ENCODE measurements around the gene RUNX2.

RUNX2 gene

DNA sequence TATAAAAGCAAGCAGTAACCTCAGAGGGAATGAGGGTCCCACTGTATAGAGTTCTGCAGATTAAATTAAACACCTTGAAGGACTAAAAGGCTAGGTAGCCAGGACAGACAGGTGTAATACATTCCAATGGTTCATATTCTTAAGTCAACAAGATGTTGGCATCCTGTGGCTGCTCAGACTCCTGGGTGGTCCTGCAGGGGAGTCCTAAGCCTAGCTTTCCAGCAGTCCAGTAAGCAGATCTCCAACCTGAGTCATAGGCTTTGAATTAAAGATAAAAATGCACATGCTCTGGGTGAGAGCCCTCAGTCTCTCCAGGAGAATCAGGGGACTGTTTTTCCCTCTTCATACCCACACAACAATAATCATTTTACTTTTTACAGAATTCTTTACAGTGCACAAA, 356.9 kb downstream of the RUNX2 start:
- TF ChIP-seq MYC (IDR thresholded peaks at IDR 0.05; ENCODE audit: low read depth, low read length) (no peak), POLR2A (IDR thresholded peaks at IDR 0.05; ENCODE audit: extremely low read depth, insufficient read length) (no peak)
- TF ChIP-seq, protein P1, sequence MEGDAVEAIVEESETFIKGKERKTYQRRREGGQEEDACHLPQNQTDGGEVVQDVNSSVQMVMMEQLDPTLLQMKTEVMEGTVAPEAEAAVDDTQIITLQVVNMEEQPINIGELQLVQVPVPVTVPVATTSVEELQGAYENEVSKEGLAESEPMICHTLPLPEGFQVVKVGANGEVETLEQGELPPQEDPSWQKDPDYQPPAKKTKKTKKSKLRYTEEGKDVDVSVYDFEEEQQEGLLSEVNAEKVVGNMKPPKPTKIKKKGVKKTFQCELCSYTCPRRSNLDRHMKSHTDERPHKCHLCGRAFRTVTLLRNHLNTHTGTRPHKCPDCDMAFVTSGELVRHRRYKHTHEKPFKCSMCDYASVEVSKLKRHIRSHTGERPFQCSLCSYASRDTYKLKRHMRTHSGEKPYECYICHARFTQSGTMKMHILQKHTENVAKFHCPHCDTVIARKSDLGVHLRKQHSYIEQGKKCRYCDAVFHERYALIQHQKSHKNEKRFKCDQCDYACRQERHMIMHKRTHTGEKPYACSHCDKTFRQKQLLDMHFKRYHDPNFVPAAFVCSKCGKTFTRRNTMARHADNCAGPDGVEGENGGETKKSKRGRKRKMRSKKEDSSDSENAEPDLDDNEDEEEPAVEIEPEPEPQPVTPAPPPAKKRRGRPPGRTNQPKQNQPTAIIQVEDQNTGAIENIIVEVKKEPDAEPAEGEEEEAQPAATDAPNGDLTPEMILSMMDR (IDR thresholded peaks at IDR 0.05; ENCODE audit: low read depth, low read length), result no peak
- TF ChIP-seq, protein P2, sequence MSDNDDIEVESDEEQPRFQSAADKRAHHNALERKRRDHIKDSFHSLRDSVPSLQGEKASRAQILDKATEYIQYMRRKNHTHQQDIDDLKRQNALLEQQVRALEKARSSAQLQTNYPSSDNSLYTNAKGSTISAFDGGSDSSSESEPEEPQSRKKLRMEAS (IDR thresholded peaks at IDR 0.05; ENCODE audit: low read depth, low read length), result no peak
- no peak overlapping the region for H3K4me3 ChIP-seq (ENCODE audit: low read depth, low read length)
- no peak for DNase-seq (ENCODE audit: low read depth)

DNA sequence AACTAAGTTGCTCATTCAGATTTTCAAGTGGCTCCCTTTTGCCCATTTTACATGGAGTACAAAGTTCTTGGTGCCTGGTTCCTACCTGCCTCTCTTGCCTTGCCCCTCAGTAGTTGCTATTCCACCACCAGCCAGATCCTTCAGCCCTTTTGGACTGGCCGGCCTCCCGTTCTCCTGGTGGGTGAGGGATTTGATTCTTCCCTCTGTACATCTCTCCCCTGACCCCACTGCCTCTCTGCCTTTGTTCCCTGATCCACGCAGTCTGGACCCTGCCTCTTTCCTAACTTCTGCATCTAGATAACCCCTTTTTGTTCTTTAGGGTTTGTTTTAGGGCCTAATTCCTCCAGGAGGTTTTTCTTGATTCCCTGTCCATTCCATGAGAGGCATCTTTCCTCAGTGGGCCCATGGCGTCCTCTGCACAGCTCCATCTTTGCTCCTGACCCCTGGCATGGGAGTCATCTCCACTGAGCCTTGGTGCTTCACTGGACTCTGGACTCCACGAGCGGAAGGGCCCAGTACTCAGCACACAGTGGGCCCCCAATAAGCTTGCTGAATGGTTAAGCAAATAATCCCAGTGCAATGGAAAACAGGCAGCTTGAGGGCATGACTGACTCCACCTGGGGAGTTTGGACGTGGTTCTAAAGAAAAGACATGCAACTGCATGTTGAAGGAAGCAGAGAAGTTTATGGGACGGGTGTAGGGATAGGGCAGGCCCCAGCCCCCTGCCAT, 358.9 kb downstream of the RUNX2 start:
- TF ChIP-seq, protein P2 (IDR thresholded peaks at IDR 0.05; ENCODE audit: low read depth, low read length), result no peak
- TF ChIP-seq MYC (IDR thresholded peaks at IDR 0.05; ENCODE audit: low read depth, low read length) (no peak), POLR2A (IDR thresholded peaks at IDR 0.05; ENCODE audit: extremely low read depth, insufficient read length) (no peak)
- TF ChIP-seq, protein P1 (IDR thresholded peaks at IDR 0.05; ENCODE audit: low read depth, low read length), result no peak
- H3K4me3 ChIP-seq (ENCODE audit: low read depth, low read length), result no peak overlapping the region
- DNase-seq (ENCODE audit: low read depth), result no peak

DNA sequence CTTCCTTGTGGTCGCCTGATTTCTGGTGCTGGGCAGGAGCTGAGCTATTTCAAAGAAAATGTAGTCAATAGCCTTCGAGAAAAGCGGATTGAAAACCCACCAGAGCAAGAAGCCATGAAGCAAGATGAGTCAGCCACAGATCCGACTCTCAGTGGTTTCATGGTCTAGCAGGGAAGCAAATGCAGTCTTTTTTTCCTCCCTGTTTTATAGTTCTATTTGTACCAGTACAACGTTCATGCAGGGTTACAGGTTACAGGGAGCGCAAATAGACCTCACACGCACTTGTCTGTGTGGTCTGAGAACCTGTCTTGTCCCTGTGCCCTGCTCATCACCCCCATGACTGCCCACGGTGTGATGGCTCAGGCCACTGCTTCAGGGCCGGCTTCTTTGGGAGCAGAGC, 359.4 kb downstream of the RUNX2 start:
- no peak overlapping the region for H3K4me3 ChIP-seq (ENCODE audit: low read depth, low read length)
- TF ChIP-seq, protein P1 (IDR thresholded peaks at IDR 0.05; ENCODE audit: low read depth, low read length), result no peak
- TF ChIP-seq POLR2A (IDR thresholded peaks at IDR 0.05; ENCODE audit: extremely low read depth, insufficient read length) (no peak), MYC (IDR thresholded peaks at IDR 0.05; ENCODE audit: low read depth, low read length) (no peak)
- TF ChIP-seq, protein P2 (IDR thresholded peaks at IDR 0.05; ENCODE audit: low read depth, low read length), result no peak
- no peak for DNase-seq (ENCODE audit: low read depth)

DNA sequence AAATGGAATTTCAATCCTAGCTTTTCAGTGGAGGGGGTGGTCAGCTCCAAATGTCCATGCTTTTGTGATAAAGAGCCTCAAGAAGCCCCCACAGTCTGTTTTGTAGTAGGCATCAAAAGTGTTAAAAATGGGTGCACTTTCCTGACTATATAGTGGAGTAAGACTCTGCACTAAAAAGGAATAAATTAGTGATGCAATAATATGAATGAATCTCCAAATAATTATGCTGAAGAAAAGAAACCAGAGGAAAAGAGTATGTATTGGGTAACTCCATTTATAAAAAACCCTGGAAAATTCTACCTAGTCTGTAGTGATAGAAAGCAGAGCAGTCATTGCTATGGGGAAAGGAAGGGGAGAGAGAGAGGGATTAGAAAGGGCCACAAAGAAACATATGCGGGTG, 360.1 kb downstream of the RUNX2 start:
- no peak for DNase-seq (ENCODE audit: low read depth)
- H3K4me3 ChIP-seq (ENCODE audit: low read depth, low read length), result no peak overlapping the region
- TF ChIP-seq, protein P2 (IDR thresholded peaks at IDR 0.05; ENCODE audit: low read depth, low read length), result no peak
- TF ChIP-seq MYC (IDR thresholded peaks at IDR 0.05; ENCODE audit: low read depth, low read length), result no peak
- TF ChIP-seq, protein P1 (IDR thresholded peaks at IDR 0.05; ENCODE audit: low read depth, low read length), result no peak
- no peak for TF ChIP-seq POLR2A (IDR thresholded peaks at IDR 0.05; ENCODE audit: extremely low read depth, insufficient read length)

DNA sequence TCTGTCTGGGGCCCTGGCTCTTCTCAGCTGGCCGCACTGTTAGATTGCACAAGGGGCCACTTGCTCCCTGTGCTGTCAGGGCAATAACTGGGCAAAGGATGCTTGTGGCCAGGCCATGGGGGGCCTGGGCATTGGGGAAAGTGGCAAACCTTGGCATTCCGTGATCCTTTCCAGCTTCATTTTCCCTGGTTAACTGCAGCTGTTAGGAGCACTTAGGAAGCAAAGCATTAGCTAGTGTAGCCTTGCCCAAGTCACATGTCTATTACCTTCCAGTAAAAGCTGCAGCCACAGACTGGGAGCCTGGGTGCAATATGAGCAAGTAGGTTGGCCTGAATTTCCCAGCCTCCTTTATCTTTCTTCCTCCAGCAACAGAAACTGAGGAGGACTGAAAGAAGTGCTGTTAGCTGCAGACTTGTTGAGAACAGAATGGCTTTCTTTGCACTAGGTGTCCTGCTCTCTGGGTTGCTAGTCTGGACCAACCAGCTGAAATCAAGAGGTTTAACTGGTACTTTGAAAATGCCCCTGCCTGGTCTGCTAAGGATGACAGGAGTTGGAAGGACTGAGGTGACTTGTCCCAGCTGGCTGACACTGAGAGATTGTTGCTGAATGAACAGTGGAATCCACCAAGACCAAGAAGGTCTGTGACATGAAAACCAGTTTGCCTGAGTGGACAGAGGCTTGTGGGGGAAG, 361.9 kb downstream of the RUNX2 start:
- H3K4me3 ChIP-seq (ENCODE audit: low read depth, low read length), result no peak overlapping the region
- TF ChIP-seq, protein P2 (IDR thresholded peaks at IDR 0.05; ENCODE audit: low read depth, low read length), result no peak
- TF ChIP-seq, protein P1 (IDR thresholded peaks at IDR 0.05; ENCODE audit: low read depth, low read length), result no peak
- TF ChIP-seq MYC (IDR thresholded peaks at IDR 0.05; ENCODE audit: low read depth, low read length) (no peak), POLR2A (IDR thresholded peaks at IDR 0.05; ENCODE audit: extremely low read depth, insufficient read length) (no peak)
- DNase-seq (ENCODE audit: low read depth), result no peak

Measured in NB4 (cell line).